ES-I3 (cell line): ENCODE results near the gene TMEM208.
A peak's percentile ranks its signal among the peaks of the same experiment; 100 is the strongest.

Experiments
- H3K36me3 ChIP-seq: 2 replicates; pipeline ENCODE4 v1.6.1; 2013; ENCODE audit warnings: mild to moderate bottlenecking, low read length, control low read depth, moderate library complexity; ENCODE audit not compliant: insufficient read depth
- H3K4me1 ChIP-seq: 2 replicates; pipeline ENCODE4 v1.6.1; 2013; ENCODE audit warnings: mild to moderate bottlenecking, control low read depth, low read length; ENCODE audit not compliant: insufficient read depth
- H3K9ac ChIP-seq: 2 replicates; pipeline ENCODE4 v1.6.1; 2013; ENCODE audit warnings: low read depth, mild to moderate bottlenecking, low read length, moderate library complexity
- H3K9me3 ChIP-seq: 2 replicates; pipeline ENCODE4 v1.6.1; 2013; ENCODE audit warnings: mild to moderate bottlenecking, low read length, moderate library complexity; ENCODE audit not compliant: control insufficient read depth, insufficient read depth

Gene TMEM208

DNA sequence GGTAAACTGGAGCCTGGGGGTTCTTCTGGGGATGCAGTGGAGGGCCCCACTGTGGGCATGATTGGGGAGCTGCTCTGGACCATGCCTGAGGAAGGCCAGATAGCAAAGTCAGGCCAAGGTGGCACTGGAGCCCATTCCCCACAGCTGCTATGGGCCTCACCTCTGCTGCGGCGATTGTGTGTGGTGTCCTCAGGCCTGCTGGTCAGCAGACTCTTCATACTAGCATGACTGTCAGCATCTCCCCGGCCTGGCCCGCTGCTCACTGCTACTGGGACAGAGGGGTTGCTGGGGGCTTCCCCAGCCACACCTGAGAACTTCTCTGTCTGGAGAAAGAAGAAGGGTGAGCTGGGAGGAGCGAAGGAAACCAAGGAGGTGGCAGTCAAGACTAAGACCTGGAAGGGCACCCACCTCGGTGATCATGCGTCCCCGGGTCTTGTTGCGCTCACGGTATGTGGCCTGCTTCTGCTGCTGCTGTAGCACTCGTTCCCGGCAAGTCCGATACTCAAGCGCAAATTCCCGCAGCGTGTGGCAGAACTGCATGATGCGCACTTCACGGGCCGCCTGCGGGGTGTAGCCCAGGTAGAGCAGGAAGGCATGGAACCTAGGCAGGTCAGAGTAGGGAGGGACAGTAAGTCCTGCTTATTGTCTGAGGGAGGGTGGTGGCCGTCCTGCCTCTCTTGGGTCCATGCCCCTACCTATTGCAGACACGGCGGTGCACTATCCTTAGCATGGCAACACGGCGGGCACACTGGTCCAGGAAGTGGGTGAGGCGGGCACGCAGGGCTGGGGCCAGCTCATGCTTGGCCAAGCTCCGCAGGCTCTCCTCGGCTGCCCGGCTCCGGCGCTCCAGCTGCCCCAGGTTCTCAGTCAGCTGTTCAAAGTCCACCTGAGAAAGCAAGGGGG lies 3.2 kb downstream of the TMEM208 start:
- Histone ChIP-seq H3K9me3 (no peaks in the 10 kb centered on the region), H3K4me1 (no peaks in the 10 kb centered on the region), H3K9ac (no peak overlapping the region), H3K36me3 (peaks cover 5% of the 10 kb centered on the region; the same call in 1 of the 2 replicates)

DNA sequence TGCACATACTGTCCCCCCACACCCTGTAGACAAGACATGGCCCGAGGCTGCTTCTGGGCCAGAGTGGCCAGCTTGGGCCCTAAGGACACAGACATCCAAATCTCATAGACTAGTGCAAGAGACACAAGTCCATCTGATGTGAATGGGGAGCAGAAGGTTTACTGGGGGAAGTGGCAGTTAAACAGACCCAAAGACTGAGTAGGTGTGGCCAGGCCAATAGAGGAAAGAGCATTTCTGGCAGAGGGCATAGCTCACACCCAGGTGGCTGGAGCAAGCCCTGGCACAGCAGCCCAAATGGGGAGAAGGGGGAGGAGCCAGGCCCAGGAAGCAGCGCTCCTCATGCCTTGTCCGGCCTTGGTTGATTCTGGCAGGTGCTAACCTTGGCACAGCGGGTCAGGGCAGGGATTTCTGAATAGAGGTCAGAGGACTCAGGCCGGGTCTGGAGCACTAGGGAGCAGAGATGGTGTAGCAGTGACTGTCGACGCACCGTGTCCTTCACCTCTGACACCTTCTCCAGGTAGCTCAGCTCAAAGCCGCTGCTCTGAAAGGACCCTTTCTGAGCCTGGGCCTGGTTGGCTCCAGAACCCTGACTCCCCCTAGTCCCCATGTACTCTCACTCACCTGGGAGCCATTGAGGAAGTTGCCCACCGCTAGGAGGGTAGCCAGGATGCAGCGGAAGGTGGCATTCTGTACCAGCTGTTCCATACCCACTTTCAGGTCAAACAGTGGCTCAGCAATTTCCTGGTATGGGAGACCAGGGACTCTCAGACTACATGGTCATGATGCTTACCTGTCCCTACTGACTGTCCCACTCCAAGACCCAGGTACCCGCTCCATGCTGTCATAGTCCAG lies 4.1 kb downstream of the TMEM208 start:
- Histone ChIP-seq H3K9ac (no peak overlapping the region), H3K36me3 (peaks cover 5% of the 10 kb centered on the region; the same call in 1 of the 2 replicates), H3K9me3 (no peaks in the 10 kb centered on the region), H3K4me1 (no peaks in the 10 kb centered on the region)

DNA sequence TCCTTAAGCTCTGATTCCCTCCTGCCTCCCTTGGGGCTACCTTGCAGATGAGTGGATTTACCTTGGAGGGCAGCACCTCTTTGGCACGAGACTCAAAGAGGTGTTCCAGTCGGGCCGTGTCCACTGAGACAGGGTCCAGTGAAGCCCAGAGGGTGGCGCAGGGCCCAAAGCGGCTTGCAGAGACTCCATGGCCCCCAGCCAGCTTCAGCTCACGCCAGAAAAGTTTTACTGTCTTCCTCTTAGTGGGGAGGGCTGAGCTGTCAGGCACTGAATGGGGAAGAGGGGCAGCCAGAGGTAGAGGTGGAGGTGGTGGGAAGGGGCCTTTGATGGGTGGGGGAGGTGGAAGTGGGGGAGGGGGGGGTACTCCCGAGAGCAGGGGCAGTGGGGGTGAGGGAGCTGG lies 6.7 kb downstream of the TMEM208 start:
- H3K4me1 ChIP-seq: no peaks in the 10 kb centered on the region; the same call in 1 of the 2 replicates
- H3K9ac ChIP-seq: no peak overlapping the region
- H3K9me3 ChIP-seq: no peaks in the 10 kb centered on the region
- H3K36me3 ChIP-seq: no peaks in the 10 kb centered on the region; the same call in 1 of the 2 replicates

DNA sequence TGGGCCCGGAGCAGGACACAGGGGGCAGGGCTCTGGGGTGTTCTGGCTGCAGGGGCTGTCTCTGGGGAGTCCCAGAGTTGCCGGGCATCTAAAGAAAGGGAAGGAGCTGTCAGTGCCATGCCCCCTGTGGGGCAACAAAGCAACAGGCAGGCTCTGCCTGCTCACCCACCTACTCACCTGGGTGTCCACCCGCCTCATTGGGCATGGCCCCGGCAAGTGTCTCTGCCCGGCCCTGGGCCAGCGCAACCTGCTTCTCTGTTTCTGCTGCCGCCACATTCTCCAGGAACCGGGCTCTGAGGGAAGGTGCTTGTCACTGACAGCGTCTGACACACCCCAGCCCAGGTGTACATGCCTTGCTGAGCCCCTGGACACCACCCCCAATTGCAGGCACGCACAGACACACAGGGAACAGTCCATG lies 7.3 kb downstream of the TMEM208 start:
- H3K36me3 ChIP-seq: no peaks in the 10 kb centered on the region; the same call in 1 of the 2 replicates
- H3K9ac ChIP-seq: no peak overlapping the region
- no peaks in the 10 kb centered on the region for H3K9me3 ChIP-seq
- no peaks in the 10 kb centered on the region; the same call in 1 of the 2 replicates for H3K4me1 ChIP-seq

DNA sequence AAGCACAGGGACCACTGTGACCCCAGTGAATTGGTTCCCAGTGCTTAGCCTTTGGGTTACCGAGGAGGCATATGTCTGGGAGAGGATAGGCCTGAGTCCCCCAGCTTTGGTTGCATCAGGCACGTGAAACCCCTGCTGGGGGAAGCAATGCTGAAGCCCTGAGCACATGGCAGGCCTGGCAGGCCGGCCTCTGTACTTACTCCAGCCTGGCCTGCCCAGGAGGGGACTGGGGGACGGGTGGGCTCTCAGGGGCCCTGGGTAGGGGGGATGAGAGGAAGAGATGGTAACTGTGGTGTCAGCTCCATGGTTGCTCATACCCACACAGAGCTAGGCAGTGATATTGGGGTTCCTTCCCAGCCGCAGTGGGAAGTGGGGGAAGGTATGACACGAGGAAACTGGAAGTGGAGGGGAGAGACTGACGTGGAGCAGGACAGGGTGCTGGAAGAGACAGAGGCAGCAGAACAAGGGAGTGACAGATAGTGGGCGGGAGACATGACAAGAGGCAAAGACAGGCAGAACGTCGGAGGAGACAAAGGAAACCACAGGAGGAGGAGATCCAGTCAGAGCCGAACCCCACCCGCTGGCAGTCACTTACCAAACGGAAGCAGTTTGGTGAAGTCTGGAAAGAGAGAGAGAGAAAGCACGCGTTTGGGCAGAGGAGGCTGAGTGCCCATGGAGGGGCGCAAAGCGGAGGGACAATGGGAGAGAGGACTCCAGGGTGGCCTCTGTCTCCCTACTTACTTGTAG lies 9.1 kb downstream of the TMEM208 start:
- no peaks in the 10 kb centered on the region for H3K9me3 ChIP-seq
- peaks cover 3% of the 10 kb centered on the region; the same call in 1 of the 2 replicates for H3K36me3 ChIP-seq
- no peaks in the 10 kb centered on the region; the same call in 1 of the 2 replicates for H3K4me1 ChIP-seq
- H3K9ac ChIP-seq: peak overlapping the region; percentile 45

DNA sequence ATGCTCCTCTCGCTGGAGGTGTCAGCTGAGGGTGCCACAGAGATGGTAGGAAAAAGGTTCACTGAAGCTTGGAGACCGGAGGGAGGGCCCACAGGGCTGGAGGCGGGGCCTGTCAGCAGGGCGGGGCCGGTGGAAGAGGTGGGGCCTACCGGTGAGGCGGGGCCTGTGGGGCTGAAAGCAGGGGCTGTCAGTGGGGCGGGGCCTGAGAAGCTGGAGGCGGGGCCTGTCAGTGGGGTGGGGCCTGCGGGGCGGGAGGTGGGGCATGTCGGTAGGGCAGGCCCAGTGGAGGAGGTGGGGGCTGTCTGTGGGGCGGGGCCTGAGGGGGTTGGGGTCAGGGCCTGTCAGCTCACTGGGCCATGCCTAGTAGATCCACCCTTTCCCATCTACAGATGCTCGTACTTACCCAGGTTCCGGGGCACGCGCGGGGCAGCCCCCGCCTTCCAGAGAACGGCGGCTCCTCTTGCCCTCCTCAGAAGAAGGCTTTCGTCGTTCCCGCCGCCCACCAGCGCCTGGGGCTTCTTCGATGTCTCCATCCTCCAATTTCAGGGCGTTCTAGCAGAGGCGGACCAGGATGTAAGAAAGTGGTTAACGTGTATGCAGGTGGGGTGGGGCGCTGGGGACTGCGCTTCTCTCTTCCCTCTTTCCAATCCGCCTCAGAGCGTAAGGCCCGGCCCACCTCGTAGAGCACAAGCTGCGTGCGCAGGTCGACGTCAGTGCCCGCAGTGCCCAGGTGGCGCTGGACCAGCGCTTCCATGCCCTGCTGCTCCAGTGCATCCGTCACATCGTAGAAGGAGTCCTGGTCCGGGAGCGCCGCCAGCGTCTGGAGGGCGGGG lies 9.8 kb downstream of the TMEM208 start:
- H3K9ac ChIP-seq: peak overlapping the region; percentile 55
- peaks cover 3% of the 10 kb centered on the region; the same call in 1 of the 2 replicates for H3K36me3 ChIP-seq
- H3K9me3 ChIP-seq: no peaks in the 10 kb centered on the region
- H3K4me1 ChIP-seq: peaks cover 7% of the 10 kb centered on the region

DNA sequence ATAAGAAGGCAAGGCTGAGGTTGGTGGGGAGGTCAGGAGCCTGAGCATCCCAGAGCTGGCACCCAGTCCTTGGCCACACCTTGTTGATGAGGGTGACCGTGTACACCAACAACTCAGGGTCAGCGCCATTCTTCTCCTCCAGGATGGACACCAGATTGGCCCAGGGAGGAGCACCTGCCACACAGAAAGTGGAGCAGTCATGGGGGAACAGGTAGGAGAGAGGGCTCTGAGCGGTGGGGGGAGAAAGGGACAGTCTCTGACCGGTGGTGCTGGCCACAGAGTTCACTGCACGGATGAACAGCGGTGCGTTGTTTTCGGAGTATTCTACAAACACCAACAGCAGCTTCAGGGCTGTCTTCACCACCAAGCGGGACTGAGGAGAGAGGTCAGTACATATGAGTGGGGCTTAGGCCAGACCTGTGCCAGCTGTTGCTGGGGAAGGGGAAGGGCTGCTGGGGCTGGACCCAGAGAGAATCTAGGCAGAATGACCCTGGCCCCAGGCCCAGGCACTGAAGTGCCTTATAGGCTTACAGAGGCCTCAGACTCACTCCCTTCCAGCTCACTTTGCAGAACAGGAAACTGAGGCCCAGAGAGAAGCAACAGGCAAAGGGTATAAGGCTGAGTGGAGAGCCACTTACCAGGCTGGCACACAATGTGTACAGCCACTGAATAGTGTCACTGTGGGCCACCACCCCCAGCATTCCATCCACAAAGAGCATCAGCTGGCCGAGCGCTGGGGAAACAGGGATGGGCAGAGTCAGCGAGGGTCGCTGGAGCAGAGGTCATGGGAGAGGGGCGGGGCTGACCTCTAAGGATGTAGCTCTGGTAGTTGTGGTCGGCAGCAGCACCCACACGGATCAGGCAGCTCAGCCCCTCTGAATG lies 10.7 kb downstream of the TMEM208 start:
- H3K9me3 ChIP-seq: no peaks in the 10 kb centered on the region
- peak overlapping the region; percentile 55; the same call in 1 of the 2 replicates for H3K9ac ChIP-seq
- H3K4me1 ChIP-seq: peaks cover 8% of the 10 kb centered on the region
- peaks cover 3% of the 10 kb centered on the region; the same call in 1 of the 2 replicates for H3K36me3 ChIP-seq

DNA sequence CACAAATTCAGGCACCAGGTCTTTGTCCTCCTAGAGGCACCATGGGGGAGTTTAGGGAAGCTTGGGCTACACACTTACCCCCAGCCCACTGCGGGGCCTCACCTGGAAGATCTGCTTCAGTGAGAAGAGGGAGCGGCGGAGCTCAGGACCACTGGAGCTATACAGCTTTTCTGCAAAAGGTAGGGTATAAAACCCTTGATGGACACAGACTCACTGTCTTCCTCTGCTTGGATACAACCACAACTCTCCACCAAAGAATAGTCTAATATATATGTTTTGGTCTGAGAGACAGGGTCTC lies 11.3 kb downstream of the TMEM208 start:
- Histone ChIP-seq H3K4me1 (peaks cover 8% of the 10 kb centered on the region), H3K36me3 (peaks cover 3% of the 10 kb centered on the region; the same call in 1 of the 2 replicates), H3K9ac (no peak overlapping the region), H3K9me3 (no peaks in the 10 kb centered on the region)

DNA sequence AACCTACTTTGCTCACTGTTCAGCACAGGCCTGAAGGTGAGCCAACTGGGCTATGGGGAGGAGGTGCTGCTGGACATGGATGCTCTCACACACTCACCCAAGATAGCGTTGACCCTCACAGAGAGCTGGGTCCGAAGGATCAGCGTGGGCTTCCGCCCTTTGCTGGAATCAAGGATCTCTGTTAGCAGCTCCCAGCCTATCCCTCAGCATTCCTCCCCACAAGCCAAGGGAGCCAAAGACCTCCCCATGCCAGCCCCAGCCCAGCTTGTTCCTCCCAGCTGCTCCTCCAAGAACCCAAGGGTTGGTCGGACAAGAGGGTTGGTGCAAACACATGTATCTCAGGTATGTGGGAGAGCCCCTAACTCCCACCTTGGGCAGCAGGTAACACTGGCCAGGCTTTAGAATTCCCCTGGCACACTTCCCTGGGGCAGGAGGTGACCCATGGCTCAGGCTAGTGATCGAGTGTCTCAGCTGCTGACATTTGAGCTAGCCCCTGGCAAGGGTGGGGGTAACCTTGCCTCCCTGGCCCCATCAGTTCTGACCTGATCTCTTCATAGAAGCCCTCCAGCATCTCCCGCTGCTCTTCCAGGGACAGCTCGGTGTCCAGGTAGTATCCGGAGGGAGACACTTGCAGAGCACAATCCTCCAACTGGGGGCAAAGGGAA lies 12.0 kb downstream of the TMEM208 start:
- Histone ChIP-seq H3K9ac (no peak overlapping the region), H3K36me3 (peaks cover 3% of the 10 kb centered on the region; the same call in 1 of the 2 replicates), H3K4me1 (peaks cover 13% of the 10 kb centered on the region), H3K9me3 (no peaks in the 10 kb centered on the region)

DNA sequence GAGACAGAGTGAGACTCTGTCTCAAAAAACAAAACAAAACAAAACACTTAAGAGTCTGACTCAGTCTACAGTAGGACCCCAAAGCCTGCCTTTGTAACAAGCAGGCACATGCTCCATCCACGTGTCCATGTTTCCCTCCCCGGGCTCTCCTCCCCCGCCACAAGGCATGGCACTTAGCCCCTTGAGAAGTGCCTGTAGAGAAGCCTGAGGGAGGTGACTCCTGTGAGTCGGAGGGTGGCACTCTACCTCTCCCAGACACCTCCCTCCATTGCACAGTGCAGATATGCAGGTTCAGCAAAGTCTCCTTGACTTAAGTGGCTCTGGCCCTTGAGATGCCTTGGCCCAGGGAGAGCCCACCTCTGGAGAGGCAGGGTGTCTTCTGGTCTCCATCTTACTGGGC lies 13.6 kb downstream of the TMEM208 start:
- Histone ChIP-seq H3K9ac (no peak overlapping the region), H3K36me3 (peaks cover 3% of the 10 kb centered on the region; the same call in 1 of the 2 replicates), H3K4me1 (peaks cover 28% of the 10 kb centered on the region), H3K9me3 (no peaks in the 10 kb centered on the region)

DNA sequence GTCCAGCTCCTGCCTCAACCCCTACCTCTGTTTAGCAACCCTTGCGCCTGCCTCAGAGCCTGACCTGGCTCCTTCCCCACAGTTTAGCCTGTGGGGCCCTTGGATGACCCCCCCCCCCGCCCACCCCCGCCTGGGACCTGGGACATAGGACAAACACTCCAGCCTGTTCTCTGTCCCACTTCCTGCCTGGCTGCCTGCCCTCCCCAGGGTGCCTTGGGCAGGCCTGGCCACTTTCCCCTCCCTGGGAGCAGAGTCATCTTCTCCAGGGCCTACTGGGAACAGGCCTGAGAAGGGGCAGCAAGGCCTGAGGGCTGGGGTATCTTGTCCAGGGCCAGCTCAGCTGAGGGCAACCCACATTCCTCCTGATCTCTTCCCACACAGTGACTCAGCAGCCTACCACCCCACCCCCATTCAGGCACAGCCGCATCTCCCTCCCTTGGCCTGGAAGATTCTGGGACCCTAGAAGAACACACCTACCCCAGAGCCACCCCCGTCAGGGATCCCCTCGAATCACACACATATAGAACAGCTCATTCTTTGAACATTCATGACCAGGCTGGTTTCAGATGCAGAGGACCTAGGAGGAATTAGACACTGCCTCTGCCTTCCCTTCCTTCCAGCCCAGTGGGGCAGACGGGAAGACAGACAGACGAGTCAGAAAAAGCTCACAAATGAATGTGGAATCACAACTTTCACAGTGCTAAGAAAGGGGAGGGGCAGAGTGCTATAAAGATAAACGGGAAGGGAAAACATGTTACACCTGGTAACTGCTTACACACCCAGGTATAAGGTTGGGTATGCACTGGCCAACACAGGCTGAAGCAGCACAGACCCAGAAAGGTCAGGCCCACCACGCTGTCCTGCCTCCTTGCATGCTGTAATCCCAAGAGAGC lies 14.3 kb downstream of the TMEM208 start:
- Histone ChIP-seq H3K9ac (no peak overlapping the region), H3K36me3 (peaks cover 3% of the 10 kb centered on the region; the same call in 1 of the 2 replicates)

More for the DNA sequence above, 14.3 kb downstream of the TMEM208 start:
- peaks cover 29% of the 10 kb centered on the region for H3K4me1 ChIP-seq
- no peaks in the 10 kb centered on the region for H3K9me3 ChIP-seq
